T-helper 22 cell (primary cell): ENCODE measurements around the gene MLX.
"Not testable (repeated sequence)": the region's sequence is repeated elsewhere in the genome, so short reads cannot be mapped to it uniquely, and the experiment has no call there.

Source experiments
- DNase-seq: peaks from one replicate; pipeline ENCODE4 v3.0.0-alpha.2; 2020; ENCODE audit warnings: low read depth

MLX gene

GRCh38 chr17:42555122-42555622 lies 11.7 kb upstream of the MLX start:
- DNase-seq, result no peak

GRCh38 chr17:42555961-42556617 lies 10.8 kb upstream of the MLX start:
- DNase-seq, result not testable (repeated sequence)

- DNase-seq, result no peak
These were observed 7.8 kb upstream of the MLX start for GRCh38 chr17:42559075-42559474.

GRCh38 chr17:42560246-42560645 lies 6.7 kb upstream of the MLX start:
- DNase-seq, result no peak

- DNase-seq, result peak; percentile 83
These were observed 5.0 kb upstream of the MLX start, which contains the start of gene COASY for GRCh38 chr17:42561897-42562387. COASY (plus strand) TSS chr17:42562148; CDS start chr17:42562623, 475 bp downstream.

- no peak for DNase-seq
These were observed 4.3 kb upstream of the MLX start for GRCh38 chr17:42562388-42563142.

- DNase-seq, result no peak
These were observed 3.8 kb upstream of the MLX start for GRCh38 chr17:42563143-42563509.

- no peak for DNase-seq
These were observed 3.4 kb upstream of the MLX start for GRCh38 chr17:42563543-42563942.

- DNase-seq, result no peak
These were observed 3.0 kb upstream of the MLX start for GRCh38 chr17:42563950-42564349.

- no peak for DNase-seq
These were observed 1.9 kb upstream of the MLX start for GRCh38 chr17:42564815-42565522.

- DNase-seq, result no peak
These were observed 1.2 kb upstream of the MLX start for GRCh38 chr17:42565523-42566214.

- no peak for DNase-seq
These were observed 551 bp upstream of the MLX start for GRCh38 chr17:42566215-42566882.

GRCh38 chr17:42568341-42569111 lies 1.6 kb downstream of the MLX start:
- no peak for DNase-seq

- DNase-seq, result no peak
These were observed 4.7 kb downstream of the MLX start for GRCh38 chr17:42571435-42572225.

- no peak for DNase-seq
These were observed 6.2 kb downstream of the MLX start for GRCh38 chr17:42573095-42573494.

- DNase-seq, result no peak
These were observed 7.6 kb downstream of the MLX start for GRCh38 chr17:42574463-42574862.

GRCh38 chr17:42577140-42577531 lies 10.2 kb downstream of the MLX start:
- no peak for DNase-seq

- peak; percentile 86 for DNase-seq
These were observed 10.8 kb downstream of the MLX start, which contains the start of gene PSMC3IP for GRCh38 chr17:42577532-42578281. PSMC3IP (minus strand) TSS chr17:42577729; CDS start chr17:42577686, 43 bp downstream.

GRCh38 chr17:42578282-42578869 lies 11.5 kb downstream of the MLX start:
- DNase-seq, result peak; percentile 34
